K562 treated with DMSO at 1 percent for 48 hours (cell line): Measurements from ENCODE around the gene POU5F2. TPM values are rescaled to one million over a fixed set of nuclear protein-coding genes. Genes with fewer than 3 reads are reported as not detected.

Experiments used
- total RNA-seq: library from RNA; unstranded; fragments of 300-600 nt; gene quantifications from 2 replicates; pipeline ENCODE4 v1.2.3, GENCODE V29; 2022; ENCODE audit warnings: low replicate concordance; ENCODE audit errors: extremely low read depth

POU5F2 gene
- not detected in 2 replicates for total RNA-seq

DNA sequence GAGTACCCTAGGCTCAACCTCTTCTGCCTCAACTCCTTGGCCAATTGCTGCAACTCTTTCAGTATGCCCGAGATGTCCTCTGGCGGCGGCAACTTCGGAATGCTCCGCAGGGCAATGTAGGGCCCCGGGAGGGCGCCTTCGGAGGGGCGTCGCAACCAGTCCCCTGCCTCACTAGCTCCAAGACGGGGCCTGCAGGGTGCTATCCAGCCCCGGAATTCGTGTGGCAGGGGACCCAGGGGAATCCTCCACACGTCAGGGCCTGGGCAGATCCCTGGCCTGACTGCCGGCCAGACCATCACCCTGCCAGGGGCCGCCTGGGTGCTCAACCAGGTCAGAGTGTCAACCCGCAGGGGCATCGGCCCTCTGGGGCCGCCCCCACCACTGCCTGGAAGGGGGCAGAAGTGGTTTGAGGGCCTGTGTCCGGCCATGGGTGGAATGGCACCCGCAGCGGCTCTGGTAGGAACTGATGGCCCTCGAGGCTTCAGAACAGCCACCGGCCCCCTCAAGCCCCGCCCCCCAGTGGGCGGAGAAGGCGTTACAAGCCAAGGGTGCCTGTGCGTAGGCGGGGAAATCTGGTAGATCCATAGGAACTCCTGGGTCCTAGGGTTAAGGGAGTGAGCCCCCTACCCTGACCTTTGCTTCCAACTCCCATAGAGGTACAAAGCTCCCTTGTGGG is at the start of gene POU5F2:
Gene POU5F2 (minus strand): TSS at position 465 of the 676 bp plus-strand sequence. CDS start 37 bp downstream, at position 428.

Other genes starting within 250 kb of the POU5F2 start
- gene NR2F1-AS1, start 160.4 kb downstream of the POU5F2 start, total RNA-seq, result not detected in 2 replicates
- not detected in 2 replicates for gene NR2F1, start 158.4 kb downstream of the POU5F2 start, total RNA-seq